ENCODE measurements around the gene OR2A2. TPM values are rescaled to one million over a fixed set of nuclear protein-coding genes. Genes with fewer than 3 reads are reported as not detected.

OR2A2 gene
- polyA plus RNA-seq, 1 of the 3 experiments (the other 2 are of a cell fraction) = not detected

GRCh38 chr7:144110272-144110671, 889 bp downstream of the OR2A2 start:
- no peak overlapping the region for H3K9ac ChIP-seq
- no peaks in the 10 kb centered on the region for H3K79me2 ChIP-seq (ENCODE audit: insufficient read depth)
- 5% methylated on average over 5 of the region's 5 CpGs for WGBS (ENCODE audit: low lambda C conversion rate)
- POLR2A ChIA-PET = no interaction called here
- H3K4me1 ChIP-seq (ENCODE audit: control insufficient read depth in 1 of 2, insufficient read depth in 2 of 2, low read depth in 1 of 2, low read length in 1 of 2) = no peaks in the 10 kb centered on the region
- TF ChIP-seq NFIC (IDR thresholded peaks at IDR 0.05; ENCODE audit: borderline replicate concordance) (no peak), ZBTB33 (IDR thresholded peaks at IDR 0.05; ENCODE audit: borderline replicate concordance, low read depth) (no peak), NRF1 (IDR thresholded peaks at IDR 0.05; ENCODE audit: low read depth, low read length) (no peak), RAD21 (IDR thresholded peaks at IDR 0.05; ENCODE audit: low read length) (no peak), RFX5 (IDR thresholded peaks at IDR 0.05; ENCODE audit: low read length) (no peak), YY1 (IDR thresholded peaks at IDR 0.05; ENCODE audit: low read depth) (no peak), RCOR1 (IDR thresholded peaks at IDR 0.05; ENCODE audit: low read length) (no peak), TEAD4 (IDR thresholded peaks at IDR 0.05; ENCODE audit: borderline replicate concordance, insufficient read depth) (no peak), PBX3 (IDR thresholded peaks at IDR 0.05) (no peak), FOXM1 (IDR thresholded peaks at IDR 0.05; ENCODE audit: low read depth) (no peak)
- TF ChIP-seq, protein P1, sequence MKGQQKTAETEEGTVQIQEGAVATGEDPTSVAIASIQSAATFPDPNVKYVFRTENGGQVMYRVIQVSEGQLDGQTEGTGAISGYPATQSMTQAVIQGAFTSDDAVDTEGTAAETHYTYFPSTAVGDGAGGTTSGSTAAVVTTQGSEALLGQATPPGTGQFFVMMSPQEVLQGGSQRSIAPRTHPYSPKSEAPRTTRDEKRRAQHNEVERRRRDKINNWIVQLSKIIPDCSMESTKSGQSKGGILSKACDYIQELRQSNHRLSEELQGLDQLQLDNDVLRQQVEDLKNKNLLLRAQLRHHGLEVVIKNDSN (IDR thresholded peaks at IDR 0.05; ENCODE audit: borderline replicate concordance, low read depth) = no peak
- TF ChIP-seq, protein P2, sequence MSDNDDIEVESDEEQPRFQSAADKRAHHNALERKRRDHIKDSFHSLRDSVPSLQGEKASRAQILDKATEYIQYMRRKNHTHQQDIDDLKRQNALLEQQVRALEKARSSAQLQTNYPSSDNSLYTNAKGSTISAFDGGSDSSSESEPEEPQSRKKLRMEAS (IDR thresholded peaks at IDR 0.05; ENCODE audit: low read depth) = no peak
- H3K9me2 ChIP-seq = no peaks in the 10 kb centered on the region
- H3K4me2 ChIP-seq = no peak overlapping the region
- CTCF ChIA-PET = interaction anchor here (0.8 kb wide), 1 partner anchor 18 kb away, joined by 3 read pairs; no protein-coding TSS in a partner anchor
- H3K9me3 ChIP-seq = no peaks in the 10 kb centered on the region
- no peaks in the 10 kb centered on the region for H3K36me3 ChIP-seq (replicated peaks in 1 of 2; ENCODE audit: control insufficient read depth in 1 of 2, insufficient read depth in 2 of 2, low read length in 1 of 2)
- H3K27ac ChIP-seq (ENCODE audit: low read depth in 2 of 2, low read length in 1 of 2) = no peak overlapping the region
- no peak overlapping the region for H2AFZ ChIP-seq (ENCODE audit: low read depth)
- no peak for DNase-seq
- H3F3A ChIP-seq (replicated peaks; ENCODE audit: insufficient read depth) = no peaks in the 10 kb centered on the region
- no peak overlapping the region for H3K4me3 ChIP-seq (ENCODE audit: low read depth in 2 of 2, low read length in 1 of 2)
- H3K27me3 ChIP-seq (ENCODE audit: insufficient read depth) = no peaks in the 10 kb centered on the region; the same call in 1 of the 2 replicates
- no peaks in the 10 kb centered on the region for H4K20me1 ChIP-seq (ENCODE audit: insufficient read depth)

- POLR2A ChIA-PET = no interaction called here
- Histone ChIP-seq H3K79me2 (ENCODE audit: insufficient read depth) (no peaks in the 10 kb centered on the region), H3K4me1 (ENCODE audit: control insufficient read depth in 1 of 2, insufficient read depth in 2 of 2, low read depth in 1 of 2, low read length in 1 of 2) (no peaks in the 10 kb centered on the region; a peak in 1 of 4 replicates), H3K4me3 (ENCODE audit: low read depth in 2 of 2, low read length in 1 of 2) (no peak overlapping the region), H4K20me1 (ENCODE audit: insufficient read depth) (no peaks in the 10 kb centered on the region), H3K9me2 (no peaks in the 10 kb centered on the region), H3K27ac (ENCODE audit: low read depth in 2 of 2, low read length in 1 of 2) (no peak overlapping the region), H3K9me3 (no peaks in the 10 kb centered on the region), H3K9ac (no peak overlapping the region), H2AFZ (ENCODE audit: low read depth) (no peak overlapping the region), H3K36me3 (replicated peaks in 1 of 2; ENCODE audit: control insufficient read depth in 1 of 2, insufficient read depth in 2 of 2, low read length in 1 of 2) (no peaks in the 10 kb centered on the region), H3K4me2 (no peak overlapping the region), H3F3A (replicated peaks; ENCODE audit: insufficient read depth) (no peaks in the 10 kb centered on the region), H3K27me3 (ENCODE audit: insufficient read depth) (no peaks in the 10 kb centered on the region; the same call in 1 of the 2 replicates)
- CTCF ChIA-PET = interaction anchor here (0.7 to 1.0 kb wide), 2 partner anchors 14 to 21 kb away, joined by 3 to 4 read pairs; no protein-coding TSS in a partner anchor
- DNase-seq = no peak
- 0% methylated on average over 1 of the region's 1 CpG for WGBS (ENCODE audit: low lambda C conversion rate)
- TF ChIP-seq IRF3 (IDR thresholded peaks at IDR 0.05; ENCODE audit: low read depth, low read length) = no peak
- TF ChIP-seq MXI1 (IDR thresholded peaks at IDR 0.05; ENCODE audit: low read depth, low read length) = no peak
- no peak for TF ChIP-seq SIN3A (IDR thresholded peaks at IDR 0.05; ENCODE audit: borderline replicate concordance, low read depth, low read length)
- no peak for TF ChIP-seq REST (IDR thresholded peaks at IDR 0.05; ENCODE audit: low read depth, low read length)
- no peak for TF ChIP-seq GATA2 (CRISPR knock-in tag; IDR thresholded peaks at IDR 0.05)
- no peak for TF ChIP-seq RXRA (IDR thresholded peaks at IDR 0.05; ENCODE audit: borderline replicate concordance, low read depth)
- no peak for TF ChIP-seq USF2 (IDR thresholded peaks at IDR 0.05; ENCODE audit: borderline replicate concordance, low read depth, low read length)
Measured at GRCh38 chr7:144113651-144114050, 4.3 kb downstream of the OR2A2 start.
